SU-DHL-6 (cell line): ENCODE measurements around the gene UQCC2.

Experiments
- H2AFZ ChIP-seq: fragments of 200-600 bp; sonication (generic); 2 replicates; pipeline ENCODE4 v1.6.1; 2014; ENCODE audit warnings: low read depth, mild to moderate bottlenecking, moderate library complexity, mixed read lengths, antibody characterized with exemption, low read length; ENCODE audit not compliant: severe bottlenecking
- H3F3A ChIP-seq: fragments of 200-600 bp; shearing (Covaris generic); 2 replicates; pipeline ENCODE4 v1.6.0; 2016; ENCODE audit warnings: antibody characterized with exemption, mild to moderate bottlenecking; ENCODE audit not compliant: insufficient read depth
- H3K27ac ChIP-seq: fragments of 200-600 bp; sonication (generic); 2 replicates; pipeline ENCODE4 v1.5.1; 2016; ENCODE audit warnings: low read depth, mild to moderate bottlenecking, low read length, moderate library complexity, mixed read lengths
- H3K27me3 ChIP-seq: fragments of 200-600 bp; sonication (generic), shearing (Covaris generic); 2 replicates; pipeline ENCODE4 v1.6.0; 2014; ENCODE audit warnings: mild to moderate bottlenecking, low read length
- H3K36me3 ChIP-seq: fragments of 200-600 bp; sonication (generic); 2 replicates; pipeline ENCODE4 v1.6.1; 2014; ENCODE audit warnings: mild to moderate bottlenecking, low read length, mixed read lengths
- H3K4me2 ChIP-seq: fragments of 300-600, 200-600 bp; shearing (Covaris generic), sonication (generic); 2 replicates; pipeline ENCODE4 v1.6.0; 2014; ENCODE audit warnings: low read length, low read depth, mild to moderate bottlenecking; ENCODE audit not compliant: poor library complexity, severe bottlenecking
- H3K4me3 ChIP-seq: fragments of 200-600 bp; sonication (generic); 2 replicates; pipeline ENCODE4 v1.5.1; 2014; ENCODE audit warnings: antibody characterized with exemption, low read length, mild to moderate bottlenecking, mixed read lengths; ENCODE audit not compliant: insufficient read depth, poor library complexity, severe bottlenecking
- H3K79me2 ChIP-seq: fragments of 200-600 bp; sonication (generic); 2 replicates; pipeline ENCODE4 v1.6.1; 2014; ENCODE audit warnings: mild to moderate bottlenecking, low read length, moderate library complexity; ENCODE audit not compliant: insufficient read depth
- H3K9ac ChIP-seq: fragments of 200-600 bp; sonication (generic); 2 replicates; pipeline ENCODE4 v1.7.0; 2014; ENCODE audit warnings: mild to moderate bottlenecking, low read length
- H3K9me2 ChIP-seq: fragments of 200-600 bp; sonication (generic); replicated peaks from 2 replicates; pipeline ENCODE4 v1.6.1; 2014; ENCODE audit warnings: low read length; ENCODE audit not compliant: insufficient read depth
- H3K9me3 ChIP-seq: fragments of 200-600 bp; sonication (generic); 2 replicates; pipeline ENCODE4 v1.6.1; 2014; ENCODE audit warnings: low read length, mixed read lengths; ENCODE audit not compliant: insufficient read depth
- H4K20me1 ChIP-seq: fragments of 200-600 bp; sonication (generic); 2 replicates; pipeline ENCODE4 v1.6.1; 2014; ENCODE audit warnings: low read depth, mild to moderate bottlenecking, antibody characterized with exemption, low read length, moderate library complexity, mixed read lengths
- CTCF ChIP-seq: fragments of 200-600 bp; sonication (generic); IDR thresholded peaks from one replicate; pipeline ENCODE4 v1.5.1; 2017; ENCODE audit warnings: antibody characterized with exemption, mild to moderate bottlenecking, low read length, moderate library complexity; ENCODE audit not compliant: insufficient read depth, poor library complexity, severe bottlenecking
- EZH2phosphoT487 ChIP-seq: fragments of 200-600 bp; sonication (generic), shearing (Covaris generic); conservative IDR thresholded peaks from 2 replicates; pipeline ENCODE4 v1.6.1; 2018; ENCODE audit warnings: mild to moderate bottlenecking, antibody characterized with exemption, low read length, moderate library complexity, mixed read lengths

Gene UQCC2

GRCh38 chr6:33746036-33746600 lies 34.6 kb upstream of the UQCC2 start:
- no peaks in the 10 kb centered on the region for H3K79me2 ChIP-seq
- no peaks in the 10 kb centered on the region for H3K9me3 ChIP-seq
- TF ChIP-seq EZH2phosphoT487, result no peak
- no peak for TF ChIP-seq CTCF
- no peak overlapping the region for H3K4me2 ChIP-seq
- H3K9ac ChIP-seq, result no peak overlapping the region
- no peaks in the 10 kb centered on the region; the same call in 1 of the 2 replicates for H4K20me1 ChIP-seq
- no peaks in the 10 kb centered on the region for H3K36me3 ChIP-seq
- no peak overlapping the region for H3K27ac ChIP-seq
- H3K9me2 ChIP-seq, result no peaks in the 10 kb centered on the region
- no peak overlapping the region for H3K4me3 ChIP-seq
- no peak overlapping the region for H2AFZ ChIP-seq
- H3F3A ChIP-seq, result no peaks in the 10 kb centered on the region
- H3K27me3 ChIP-seq, result no peaks in the 10 kb centered on the region

- Histone ChIP-seq H3K4me2 (no peak overlapping the region), H3K9me3 (no peaks in the 10 kb centered on the region), H4K20me1 (no peaks in the 10 kb centered on the region; the same call in 1 of the 2 replicates), H3K36me3 (no peaks in the 10 kb centered on the region), H3K27me3 (no peaks in the 10 kb centered on the region), H3K9ac (no peak overlapping the region), H3K9me2 (no peaks in the 10 kb centered on the region), H2AFZ (no peak overlapping the region), H3K4me3 (no peak overlapping the region), H3K27ac (no peak overlapping the region), H3K79me2 (no peaks in the 10 kb centered on the region), H3F3A (no peaks in the 10 kb centered on the region)
- TF ChIP-seq EZH2phosphoT487, result no peak
Measured at GRCh38 chr6:33745548-33745947, 34.0 kb upstream of the UQCC2 start.

- H3K4me2 ChIP-seq, result no peak overlapping the region
- no peaks in the 10 kb centered on the region for H4K20me1 ChIP-seq
- H3F3A ChIP-seq, result no peaks in the 10 kb centered on the region
- TF ChIP-seq EZH2phosphoT487, result no peak
- no peak for TF ChIP-seq CTCF
- H3K79me2 ChIP-seq, result no peaks in the 10 kb centered on the region
- no peaks in the 10 kb centered on the region for H3K9me2 ChIP-seq
- H3K4me3 ChIP-seq, result no peak overlapping the region
- no peaks in the 10 kb centered on the region for H3K36me3 ChIP-seq
- no peaks in the 10 kb centered on the region for H3K27me3 ChIP-seq
- no peak overlapping the region for H2AFZ ChIP-seq
- H3K27ac ChIP-seq, result no peak overlapping the region
- no peaks in the 10 kb centered on the region for H3K9me3 ChIP-seq
- no peak overlapping the region for H3K9ac ChIP-seq
Measured at GRCh38 chr6:33744895-33745546, 33.5 kb upstream of the UQCC2 start.
